GM18858 (cell line): Measurements from ENCODE around the gene TGFBR3.
"Not testable (repeated sequence)": the region's sequence is repeated elsewhere in the genome, so short reads cannot be mapped to it uniquely, and the experiment has no call there.

Experiments
- ATAC-seq: cut with Tn5 transposase; IDR thresholded peaks from one replicate; pipeline ENCODE4 v1.9.1; 2021; ENCODE audit not compliant: unreplicated experiment

Gene TGFBR3

GRCh38 chr1:91884459-91885212 lies 1.3 kb downstream of the TGFBR3 start:
- ATAC-seq, result no peak

- ATAC-seq, result no peak
These were observed 2.5 kb downstream of the TGFBR3 start for GRCh38 chr1:91883470-91883869.

- no peak for ATAC-seq
These were observed 4.7 kb downstream of the TGFBR3 start for GRCh38 chr1:91881280-91881679.

GRCh38 chr1:91879733-91880132 lies 6.2 kb downstream of the TGFBR3 start:
- no peak for ATAC-seq

GRCh38 chr1:91877574-91878208 lies 8.3 kb downstream of the TGFBR3 start:
- peak; percentile 53 for ATAC-seq

GRCh38 chr1:91876781-91877573 lies 9.0 kb downstream of the TGFBR3 start:
- no peak for ATAC-seq

GRCh38 chr1:91876040-91876470 lies 9.9 kb downstream of the TGFBR3 start:
- ATAC-seq, result peak; percentile 94

GRCh38 chr1:91874167-91874566 lies 11.8 kb downstream of the TGFBR3 start:
- ATAC-seq, result no peak

- no peak for ATAC-seq
These were observed 13.3 kb downstream of the TGFBR3 start for GRCh38 chr1:91872559-91873081.

GRCh38 chr1:91872000-91872399 lies 14.0 kb downstream of the TGFBR3 start:
- ATAC-seq, result no peak

- no peak for ATAC-seq
These were observed 15.6 kb downstream of the TGFBR3 start for GRCh38 chr1:91870322-91870721.

- ATAC-seq, result no peak
These were observed 19.5 kb downstream of the TGFBR3 start for GRCh38 chr1:91866425-91866824.

GRCh38 chr1:91864017-91864700 lies 21.8 kb downstream of the TGFBR3 start:
- ATAC-seq, result no peak

GRCh38 chr1:91863498-91863897 lies 22.5 kb downstream of the TGFBR3 start:
- ATAC-seq, result no peak

GRCh38 chr1:91862120-91862519 lies 23.8 kb downstream of the TGFBR3 start:
- ATAC-seq, result no peak

- ATAC-seq, result no peak
These were observed 28.3 kb downstream of the TGFBR3 start for GRCh38 chr1:91857557-91858239.

GRCh38 chr1:91856996-91857395 lies 29.0 kb downstream of the TGFBR3 start:
- no peak for ATAC-seq

- ATAC-seq, result no peak
These were observed 31.0 kb downstream of the TGFBR3 start for GRCh38 chr1:91854852-91855534.

- ATAC-seq, result no peak
These were observed 32.6 kb downstream of the TGFBR3 start for GRCh38 chr1:91853397-91853796.

- not testable (repeated sequence) for ATAC-seq
These were observed 33.9 kb downstream of the TGFBR3 start for GRCh38 chr1:91852011-91852410.
